BJ (cell line): ENCODE results near the gene ITGAD. TPM values are rescaled to one million over a fixed set of nuclear protein-coding genes. Genes with fewer than 3 reads are reported as not detected.
"Not testable (repeated sequence)": the region's sequence is repeated elsewhere in the genome, so short reads cannot be mapped to it uniquely, and the experiment has no call there.

ENCODE experiments used
- CTCF ChIA-PET: fragments of 350-600 bp; formaldehyde crosslinking; extraction: SDS; loops from one replicate; lab custom pipeline; 2021; ENCODE audit warnings: antibody characterized with exemption, inconsistent platforms; lab: Yijun Ruan, JAX
- POLR2A ChIA-PET: fragments of 300-600 bp; sonication (Branson Sonifier 250); formaldehyde crosslinking; extraction: SDS; loops from one replicate; lab custom pipeline; 2021; ENCODE audit warnings: antibody characterized with exemption; lab: Charles Lee
- DNase-seq: peaks from one replicate; pipeline ENCODE4 v3.0.0-alpha.2; 2011; ENCODE audit warnings: low read depth
- H3K27me3 ChIP-seq: 2 replicates; pipeline ENCODE4 v1.6.0; 2011; ENCODE audit warnings: low read length; ENCODE audit not compliant: control insufficient read depth, insufficient read depth
- H3K36me3 ChIP-seq: 2 replicates; pipeline ENCODE4 v1.5.1; 2011; ENCODE audit warnings: low read length; ENCODE audit not compliant: control insufficient read depth, insufficient read depth
- H3K4me3 ChIP-seq: 2 replicates; pipeline ENCODE4 v1.5.1; 2011; ENCODE audit warnings: low read depth, mild to moderate bottlenecking, control low read depth, low read length
- polyA plus RNA-seq: library from polyadenylated mRNA; depleted of rRNA; stranded (reverse); fragments of >200 nt; gene quantifications from 2 replicates; pipeline ENCODE4 v1.2.3, GENCODE V29; 2011
- TF ChIP-seq, protein P1 (sequence below): IDR thresholded peaks from 2 replicates; pipeline ENCODE4 v1.5.1; 2011; ENCODE audit warnings: low read depth, mild to moderate bottlenecking, control low read depth, inconsistent platforms, low read length, moderate library complexity; ENCODE audit not compliant: insufficient read depth

ITGAD gene
- polyA plus RNA-seq, 1 experiment, result not detected

DNA sequence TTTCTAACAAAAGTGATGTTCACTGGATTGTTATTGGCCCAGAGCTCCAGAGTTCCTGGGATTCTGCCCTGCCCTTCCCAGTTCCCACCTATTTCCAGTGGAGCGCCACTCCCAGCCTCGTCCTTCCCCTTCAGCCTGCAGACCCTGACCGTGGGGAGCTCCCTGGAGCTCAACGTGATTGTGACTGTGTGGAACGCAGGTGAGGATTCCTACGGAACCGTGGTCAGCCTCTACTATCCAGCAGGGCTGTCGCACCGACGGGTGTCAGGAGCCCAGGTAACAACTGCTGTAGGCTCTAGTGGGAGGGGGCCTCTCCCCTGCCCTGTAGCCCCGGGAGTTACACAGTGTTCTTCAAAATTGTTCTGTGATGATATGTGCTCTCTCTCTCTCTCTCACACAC, 23.2 kb downstream of the ITGAD start:
- H3K4me3 ChIP-seq, result no peak overlapping the region
- no peak for DNase-seq
- ChIA-PET POLR2A (no interaction called here), CTCF (interaction anchor here (1.3 kb wide), 1 partner anchor 10 kb away, joined by 6 read pairs; no protein-coding TSS in a partner anchor)
- H3K27me3 ChIP-seq, result peaks cover under 1% of the 10 kb centered on the region; the same call in 1 of the 2 replicates
- H3K36me3 ChIP-seq, result no peaks in the 10 kb centered on the region
- TF ChIP-seq, protein P1, sequence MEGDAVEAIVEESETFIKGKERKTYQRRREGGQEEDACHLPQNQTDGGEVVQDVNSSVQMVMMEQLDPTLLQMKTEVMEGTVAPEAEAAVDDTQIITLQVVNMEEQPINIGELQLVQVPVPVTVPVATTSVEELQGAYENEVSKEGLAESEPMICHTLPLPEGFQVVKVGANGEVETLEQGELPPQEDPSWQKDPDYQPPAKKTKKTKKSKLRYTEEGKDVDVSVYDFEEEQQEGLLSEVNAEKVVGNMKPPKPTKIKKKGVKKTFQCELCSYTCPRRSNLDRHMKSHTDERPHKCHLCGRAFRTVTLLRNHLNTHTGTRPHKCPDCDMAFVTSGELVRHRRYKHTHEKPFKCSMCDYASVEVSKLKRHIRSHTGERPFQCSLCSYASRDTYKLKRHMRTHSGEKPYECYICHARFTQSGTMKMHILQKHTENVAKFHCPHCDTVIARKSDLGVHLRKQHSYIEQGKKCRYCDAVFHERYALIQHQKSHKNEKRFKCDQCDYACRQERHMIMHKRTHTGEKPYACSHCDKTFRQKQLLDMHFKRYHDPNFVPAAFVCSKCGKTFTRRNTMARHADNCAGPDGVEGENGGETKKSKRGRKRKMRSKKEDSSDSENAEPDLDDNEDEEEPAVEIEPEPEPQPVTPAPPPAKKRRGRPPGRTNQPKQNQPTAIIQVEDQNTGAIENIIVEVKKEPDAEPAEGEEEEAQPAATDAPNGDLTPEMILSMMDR, result no peak

DNA sequence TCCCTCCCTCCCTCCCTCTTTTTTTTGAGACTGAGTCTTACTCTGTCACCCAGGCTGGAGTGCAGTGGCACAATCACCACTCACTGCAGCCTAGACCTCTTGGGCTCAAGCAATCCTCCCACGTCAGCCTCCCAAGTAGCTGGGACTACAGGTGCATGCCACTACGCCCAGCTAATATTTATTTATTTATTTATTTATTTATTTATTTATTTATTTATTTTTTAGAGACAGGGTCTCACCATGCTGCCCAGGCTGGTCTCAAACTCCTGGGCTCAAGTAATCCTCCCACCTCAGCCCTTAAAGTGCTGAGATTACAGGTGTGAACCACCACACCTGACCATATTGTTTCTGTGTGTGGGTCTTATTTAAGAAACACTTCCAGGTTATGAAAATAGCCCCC, 23.9 kb downstream of the ITGAD start:
- H3K4me3 ChIP-seq, POLR2A ChIA-PET, H3K36me3 ChIP-seq, DNase-seq, H3K27me3 ChIP-seq: not testable (repeated sequence)
- CTCF ChIA-PET, result interaction anchor here (1.3 kb wide), 1 partner anchor 9 kb away, joined by 6 read pairs; no protein-coding TSS in a partner anchor

DNA sequence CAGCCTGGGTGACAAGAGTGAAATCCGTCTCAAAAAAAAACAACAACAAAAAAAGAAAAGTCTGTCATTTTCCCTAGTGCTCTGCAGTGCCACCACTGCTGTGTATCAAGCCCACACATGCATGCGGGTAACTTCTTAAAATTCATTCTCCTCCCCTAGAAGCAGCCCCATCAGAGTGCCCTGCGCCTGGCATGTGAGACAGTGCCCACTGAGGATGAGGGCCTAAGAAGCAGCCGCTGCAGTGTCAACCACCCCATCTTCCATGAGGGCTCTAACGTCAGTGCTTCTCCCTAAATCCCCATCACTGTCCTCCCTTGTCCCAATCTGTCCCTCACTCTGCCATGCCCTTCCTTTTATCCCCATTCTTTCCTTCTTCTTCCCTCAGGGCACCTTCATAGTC, 24.8 kb downstream of the ITGAD start:
- H3K27me3 ChIP-seq, result no peaks in the 10 kb centered on the region; the same call in 1 of the 2 replicates
- TF ChIP-seq, protein P1, result no peak
- no peaks in the 10 kb centered on the region for H3K36me3 ChIP-seq
- ChIA-PET CTCF (no interaction called here), POLR2A (no interaction called here)
- no peak overlapping the region for H3K4me3 ChIP-seq
- no peak for DNase-seq

DNA sequence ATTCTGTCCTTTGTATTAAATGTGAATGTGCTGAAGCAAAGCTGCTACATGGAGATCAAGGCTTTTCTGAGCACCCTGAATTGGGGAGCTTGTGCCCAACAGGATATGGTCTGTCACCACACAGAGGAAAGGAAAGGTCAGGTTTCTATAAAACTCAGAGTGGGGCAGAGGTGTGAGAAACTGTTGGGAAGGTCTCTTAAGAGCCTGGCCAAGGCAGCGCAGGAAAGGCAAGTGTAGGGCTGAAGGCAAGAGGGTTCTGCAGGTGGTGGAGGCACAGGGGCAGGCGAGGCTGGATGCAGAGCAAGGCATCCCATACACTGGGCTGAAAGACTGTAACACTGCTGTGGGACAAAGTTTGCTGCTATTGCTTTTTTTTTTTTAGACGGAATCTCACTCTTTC, 26.9 kb downstream of the ITGAD start:
- CTCF ChIA-PET, result interaction anchor here (1.5 to 1.7 kb wide), 2 partner anchors 22 to 41 kb away, joined by 3 to 4 read pairs; partner anchors contain the start of gene ZNF843

DNA sequence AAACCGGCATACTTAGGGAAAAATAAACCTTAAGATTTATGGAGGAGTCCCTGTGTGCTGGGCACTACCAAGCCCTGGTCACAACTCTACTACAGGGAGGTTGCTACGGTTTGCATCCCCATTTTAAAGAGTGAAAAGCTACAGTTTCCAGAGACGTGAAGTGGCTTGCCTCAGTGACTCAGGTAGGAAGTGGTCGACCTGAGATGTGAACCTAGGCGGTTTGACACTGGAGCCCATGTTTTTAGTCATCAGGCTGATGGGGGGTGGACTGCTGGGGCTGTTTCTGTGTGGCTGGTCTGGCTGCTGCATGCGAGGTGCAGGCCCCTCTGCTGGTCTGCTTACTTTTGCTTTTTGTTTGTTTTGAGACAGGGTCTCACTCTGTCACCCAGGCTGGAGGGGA, 28.5 kb downstream of the ITGAD start:
- TF ChIP-seq, protein P1, result no peak
- H3K4me3 ChIP-seq, result no peak overlapping the region
- H3K27me3 ChIP-seq, result peaks cover 2% of the 10 kb centered on the region; the same call in 1 of the 2 replicates
- CTCF ChIA-PET, result interaction anchor here (0.7 kb wide), 1 partner anchor 437 kb away, joined by 3 read pairs; the partner anchor contains the start of gene HSD3B7
- no peak for DNase-seq
- no peaks in the 10 kb centered on the region for H3K36me3 ChIP-seq
- POLR2A ChIA-PET, result no interaction called here

More for the DNA sequence above, 26.9 kb downstream of the ITGAD start:
- DNase-seq, result no peak
- Histone ChIP-seq H3K27me3 (peaks cover 2% of the 10 kb centered on the region; the same call in 1 of the 2 replicates), H3K4me3 (no peak overlapping the region), H3K36me3 (no peaks in the 10 kb centered on the region)
- TF ChIP-seq, protein P1, result no peak
- POLR2A ChIA-PET, result no interaction called here

DNA sequence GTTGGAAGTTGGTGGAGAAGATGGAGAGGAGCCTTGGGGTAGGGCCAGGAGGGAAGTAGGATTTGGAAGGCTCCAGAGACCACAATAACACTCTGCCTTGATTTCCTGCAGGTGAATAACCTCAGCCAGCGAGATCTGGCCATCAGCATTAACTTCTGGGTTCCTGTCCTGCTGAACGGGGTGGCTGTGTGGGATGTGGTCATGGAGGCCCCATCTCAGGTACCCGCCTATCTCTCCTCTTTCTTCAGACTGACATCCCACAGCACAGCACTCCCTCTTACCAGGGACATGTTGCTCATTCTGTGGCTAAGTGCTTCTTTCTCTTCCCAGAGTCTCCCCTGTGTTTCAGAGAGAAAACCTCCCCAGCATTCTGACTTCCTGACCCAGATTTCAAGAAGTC, 30.1 kb downstream of the ITGAD start:
- peaks cover 2% of the 10 kb centered on the region; the same call in 1 of the 2 replicates for H3K27me3 ChIP-seq
- CTCF ChIA-PET, result no interaction called here
- no peaks in the 10 kb centered on the region for H3K36me3 ChIP-seq
- H3K4me3 ChIP-seq, result no peak overlapping the region
- no peak for DNase-seq
- POLR2A ChIA-PET, result no interaction called here
- TF ChIP-seq, protein P1, result no peak
